Skeletal muscle satellite cell (primary cell): ENCODE results near the gene CLEC16A.
A peak's percentile ranks its signal among the peaks of the same experiment; 100 is the strongest.

Experiments used
- H3K27me3 ChIP-seq: 2 replicates; pipeline ENCODE4 v1.7.0; 2013; ENCODE audit warnings: low read length; ENCODE audit not compliant: control insufficient read depth, insufficient read depth
- H3K36me3 ChIP-seq: 2 replicates; pipeline ENCODE4 v1.7.0; 2013; ENCODE audit warnings: mild to moderate bottlenecking, control low read depth, low read length; ENCODE audit not compliant: insufficient read depth
- H3K4me1 ChIP-seq: 2 replicates; pipeline ENCODE4 v1.7.0; 2013; ENCODE audit warnings: low read length; ENCODE audit not compliant: control insufficient read depth, insufficient read depth
- H3K4me2 ChIP-seq: 2 replicates; pipeline ENCODE4 v1.7.0; 2013; ENCODE audit warnings: mild to moderate bottlenecking, low read length
- H3K4me3 ChIP-seq: 2 replicates; pipeline ENCODE4 v1.7.0; 2013; ENCODE audit warnings: low read length
- H3K9ac ChIP-seq: 2 replicates; pipeline ENCODE4 v1.7.0; 2013; ENCODE audit warnings: mild to moderate bottlenecking, low read depth, low read length, moderate library complexity
- H3K9me3 ChIP-seq: replicated peaks from 2 replicates; pipeline ENCODE4 v1.7.0; 2013; ENCODE audit warnings: mild to moderate bottlenecking, control low read depth, low read length

CLEC16A gene

DNA sequence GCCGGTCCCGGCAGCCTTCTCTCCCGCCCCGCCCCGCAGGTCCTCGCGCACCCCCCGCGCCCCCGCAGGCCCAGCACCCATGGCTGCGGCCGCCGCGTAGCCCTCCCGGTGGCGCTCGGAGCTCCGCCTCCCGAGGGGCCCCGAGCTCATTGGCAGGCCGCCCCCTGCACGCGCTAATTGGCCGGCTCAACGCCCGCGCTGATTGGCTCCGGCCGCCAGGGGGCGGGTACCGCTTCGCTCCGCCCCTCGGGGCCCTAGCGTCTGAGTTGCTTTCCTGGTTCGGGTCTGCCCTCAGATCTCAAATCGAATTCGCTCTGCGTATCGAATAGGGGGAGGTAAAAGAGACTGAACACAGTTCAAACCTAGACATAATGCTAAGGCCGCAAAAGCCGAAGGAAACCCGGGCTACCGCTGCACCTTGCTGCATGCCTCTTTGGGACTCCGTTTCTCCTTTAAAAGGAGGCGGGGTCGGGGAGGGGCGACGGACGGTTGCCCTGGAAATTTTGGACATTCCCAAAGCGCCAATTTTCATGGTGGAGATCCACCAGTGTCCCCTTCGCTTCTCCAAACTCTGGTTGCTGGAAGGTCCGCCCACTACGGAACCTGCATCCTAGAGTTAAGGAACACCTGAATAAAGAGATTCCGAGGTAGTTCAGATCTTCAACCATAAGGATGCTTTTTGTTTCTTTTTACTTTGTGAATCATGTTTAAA, 1.9 kb upstream of the CLEC16A start, which contains the start of gene DEXI:
Gene DEXI (minus strand): TSS at position 117 of the 712 bp plus-strand sequence. CDS start 463 bp downstream, outside the sequence.
- Histone ChIP-seq H3K9me3 (no peaks in the 10 kb centered on the region), H3K4me1 (peaks cover 68% of the 10 kb centered on the region), H3K36me3 (peaks cover 19% of the 10 kb centered on the region), H3K27me3 (no peaks in the 10 kb centered on the region), H3K4me3 (peak within 1 kb of the TSS; percentile 83), H3K4me2 (peak within 1 kb of the TSS; percentile 97), H3K9ac (peak within 1 kb of the TSS; percentile 83)

DNA sequence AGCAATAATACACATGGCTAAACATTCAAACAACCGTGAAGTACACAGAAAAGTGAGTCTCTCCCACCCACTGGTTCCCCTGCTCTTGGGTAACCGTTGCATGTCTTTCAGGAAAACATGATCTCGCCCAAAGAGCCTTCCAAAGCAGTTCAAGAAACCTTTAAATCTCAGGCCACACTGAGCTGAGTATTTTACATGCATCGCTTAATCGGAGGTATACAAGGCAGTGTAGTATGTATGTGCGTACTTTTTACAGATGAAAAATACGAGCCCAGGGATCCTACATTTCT, 1.4 kb upstream of the CLEC16A start:
- Histone ChIP-seq H3K4me3 (peak overlapping the region; percentile 83), H3K4me2 (peak overlapping the region; percentile 96), H3K9ac (peak overlapping the region; percentile 81), H3K4me1 (peaks cover 63% of the 10 kb centered on the region), H3K27me3 (no peaks in the 10 kb centered on the region), H3K36me3 (peaks cover 19% of the 10 kb centered on the region), H3K9me3 (no peaks in the 10 kb centered on the region)

DNA sequence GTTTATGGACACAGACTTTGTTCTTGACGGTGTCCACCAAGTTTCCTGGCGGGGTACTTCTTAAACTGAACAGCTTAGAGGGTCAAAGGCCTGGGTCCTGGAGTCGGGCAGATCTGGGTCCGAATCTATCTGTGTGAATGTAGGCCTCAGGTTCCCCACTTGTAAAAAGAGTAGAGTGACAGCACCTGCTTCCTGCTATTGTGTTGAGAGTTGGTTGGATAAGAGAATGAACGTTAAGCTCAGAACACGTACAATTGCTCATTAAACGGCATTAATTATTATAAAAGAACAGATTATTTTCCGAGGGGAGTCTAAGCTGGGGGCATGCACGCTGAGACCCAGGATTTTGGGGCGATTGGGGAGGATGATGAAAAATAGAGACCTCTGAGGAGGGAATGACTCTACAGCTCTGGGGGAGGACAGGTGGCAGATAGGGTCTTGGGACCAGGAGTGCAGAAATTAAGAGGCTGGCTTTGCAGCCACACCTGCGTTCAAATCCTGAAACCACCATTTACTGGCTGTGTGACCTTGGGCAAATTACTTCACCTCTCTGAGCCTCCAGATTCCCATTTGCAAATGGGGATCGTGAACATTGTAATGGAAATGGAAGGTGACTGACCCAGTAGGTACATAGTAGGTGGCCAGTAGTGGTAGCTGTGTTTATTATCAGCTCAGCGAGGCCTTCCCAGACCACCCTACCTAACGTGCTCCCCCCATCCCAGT, 862 bp downstream of the CLEC16A start:
- Histone ChIP-seq H3K4me2 (peak overlapping the region; percentile 97), H3K36me3 (peaks cover under 1% of the 10 kb centered on the region), H3K4me1 (peaks cover 54% of the 10 kb centered on the region), H3K9ac (peak overlapping the region; percentile 90), H3K27me3 (no peaks in the 10 kb centered on the region), H3K4me3 (peak overlapping the region; percentile 93), H3K9me3 (no peaks in the 10 kb centered on the region)

DNA sequence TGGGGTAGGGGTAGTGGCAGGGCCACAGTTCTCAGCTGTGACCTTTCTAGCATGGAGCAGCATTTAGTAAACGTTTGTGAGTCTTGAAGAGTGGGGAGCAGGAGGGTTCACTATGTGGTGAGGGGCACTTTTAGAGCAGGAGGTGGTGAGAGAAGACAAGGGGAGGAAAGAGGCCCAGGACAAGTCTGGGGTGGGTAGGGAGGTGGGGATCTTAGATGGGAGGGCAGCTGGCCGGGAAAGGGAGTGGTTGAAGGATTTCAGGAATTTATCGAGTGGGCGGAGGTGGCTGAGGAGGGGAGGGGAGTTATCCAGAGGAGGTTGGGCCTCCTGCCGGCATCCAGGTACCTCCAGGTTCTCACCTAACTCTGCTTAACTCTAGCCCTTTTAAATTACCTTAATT, 1.9 kb downstream of the CLEC16A start:
- Histone ChIP-seq H3K4me3 (peak overlapping the region; percentile 93), H3K9ac (peak overlapping the region; percentile 48), H3K4me1 (peaks cover 55% of the 10 kb centered on the region), H3K9me3 (no peaks in the 10 kb centered on the region), H3K4me2 (peak overlapping the region; percentile 97), H3K27me3 (no peaks in the 10 kb centered on the region), H3K36me3 (no peaks in the 10 kb centered on the region)

- Histone ChIP-seq H3K9ac (no peak overlapping the region), H3K4me1 (peaks cover 55% of the 10 kb centered on the region), H3K27me3 (no peaks in the 10 kb centered on the region), H3K4me2 (peak overlapping the region; percentile 97), H3K4me3 (no peak overlapping the region), H3K9me3 (no peaks in the 10 kb centered on the region), H3K36me3 (no peaks in the 10 kb centered on the region)
These were observed 2.9 kb downstream of the CLEC16A start for GRCh38 chr16:10947211-10947787.

DNA sequence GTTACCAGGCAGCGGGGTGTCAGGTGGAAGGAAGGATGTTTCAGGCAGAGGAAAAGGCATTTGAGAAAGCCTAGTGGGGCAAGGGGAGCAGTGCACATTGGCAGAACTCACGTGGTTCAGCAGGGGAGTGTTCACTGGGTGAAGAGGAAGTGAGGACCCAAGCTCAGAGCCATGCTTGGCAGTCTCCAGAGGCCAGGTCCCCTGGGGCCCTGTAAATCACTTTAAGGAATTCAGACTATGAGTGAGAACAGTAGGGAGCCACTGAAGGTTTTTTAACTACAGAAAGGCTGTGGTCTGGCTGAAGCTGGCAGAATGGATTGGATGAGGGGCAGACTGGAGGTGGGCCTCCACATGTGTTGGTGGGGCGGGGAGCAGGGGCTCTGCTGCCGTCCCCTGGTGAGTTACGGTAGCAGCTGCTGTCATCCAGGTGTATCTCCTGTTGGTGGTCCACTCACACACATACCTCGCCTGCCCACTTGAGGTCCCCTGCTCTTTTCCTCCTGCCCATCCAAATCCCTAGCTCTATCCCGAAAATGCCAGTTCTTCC, 5.1 kb downstream of the CLEC16A start:
- Histone ChIP-seq H3K27me3 (no peaks in the 10 kb centered on the region), H3K4me2 (no peak overlapping the region), H3K4me3 (no peak overlapping the region), H3K9me3 (no peaks in the 10 kb centered on the region), H3K9ac (no peak overlapping the region), H3K36me3 (no peaks in the 10 kb centered on the region), H3K4me1 (peaks cover 46% of the 10 kb centered on the region)

GRCh38 chr16:10950393-10950792, 6.0 kb downstream of the CLEC16A start:
- no peak overlapping the region for H3K4me3 ChIP-seq
- H3K4me2 ChIP-seq = peak overlapping the region; percentile 7
- peaks cover 40% of the 10 kb centered on the region for H3K4me1 ChIP-seq
- H3K36me3 ChIP-seq = no peaks in the 10 kb centered on the region
- H3K27me3 ChIP-seq = no peaks in the 10 kb centered on the region
- H3K9me3 ChIP-seq = no peaks in the 10 kb centered on the region
- H3K9ac ChIP-seq = no peak overlapping the region

DNA sequence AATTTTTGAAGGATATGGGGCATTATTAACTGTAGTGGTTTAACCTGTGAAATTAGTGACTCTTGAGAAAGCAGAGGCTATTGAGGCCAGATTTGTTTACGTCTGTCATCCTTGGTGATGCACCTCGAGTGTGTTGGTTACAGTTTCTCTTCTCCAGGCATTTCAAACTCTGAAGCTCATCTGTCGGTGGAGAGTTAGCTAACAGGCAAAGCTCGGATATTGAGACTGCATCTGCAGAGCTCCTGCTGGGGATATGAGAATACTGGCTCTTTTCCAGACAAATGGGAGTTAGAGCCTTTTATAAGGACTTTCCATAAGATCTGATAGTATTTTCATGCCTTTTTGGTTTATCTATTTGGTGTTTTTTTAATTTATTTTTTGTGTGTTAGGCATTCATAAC, 6.7 kb downstream of the CLEC16A start:
- Histone ChIP-seq H3K27me3 (no peaks in the 10 kb centered on the region), H3K9me3 (no peaks in the 10 kb centered on the region), H3K9ac (no peak overlapping the region), H3K4me1 (peaks cover 34% of the 10 kb centered on the region), H3K4me2 (no peak overlapping the region), H3K4me3 (no peak overlapping the region), H3K36me3 (no peaks in the 10 kb centered on the region)

- Histone ChIP-seq H3K4me1 (peaks cover 35% of the 10 kb centered on the region), H3K4me2 (no peak overlapping the region), H3K9me3 (no peaks in the 10 kb centered on the region), H3K9ac (no peak overlapping the region), H3K27me3 (no peaks in the 10 kb centered on the region), H3K4me3 (no peak overlapping the region), H3K36me3 (no peaks in the 10 kb centered on the region)
These were observed 10.5 kb downstream of the CLEC16A start for GRCh38 chr16:10954903-10955302.

- H3K36me3 ChIP-seq = peaks cover 2% of the 10 kb centered on the region
- H3K4me3 ChIP-seq = no peak overlapping the region
- peak overlapping the region; percentile 18 for H3K4me2 ChIP-seq
- no peak overlapping the region for H3K9ac ChIP-seq
- H3K9me3 ChIP-seq = no peaks in the 10 kb centered on the region
- H3K4me1 ChIP-seq = peaks cover 42% of the 10 kb centered on the region
- H3K27me3 ChIP-seq = no peaks in the 10 kb centered on the region
These were observed 13.6 kb downstream of the CLEC16A start for GRCh38 chr16:10957771-10958482.

GRCh38 chr16:10959161-10959560, 14.8 kb downstream of the CLEC16A start:
- Histone ChIP-seq H3K9ac (no peak overlapping the region), H3K4me2 (no peak overlapping the region), H3K36me3 (peaks cover 10% of the 10 kb centered on the region), H3K9me3 (no peaks in the 10 kb centered on the region), H3K4me3 (no peak overlapping the region), H3K4me1 (peaks cover 42% of the 10 kb centered on the region), H3K27me3 (no peaks in the 10 kb centered on the region)
